NCI-H2081 (cell line): Measurements from ENCODE around the gene RNF5.
"Not testable (repeated sequence)": the region's sequence is repeated elsewhere in the genome, so short reads cannot be mapped to it uniquely, and the experiment has no call there.

Source experiments
- DNase-seq, 2 experiments: peaks; one replicate each; lab custom pipeline; 2025; lab: John Stamatoyannopoulos, UW

Gene RNF5

GRCh38 chr6:32189742-32190053, 11.5 kb downstream of the RNF5 start:
- DNase-seq: no peak

- DNase-seq: peak; percentile 66 to 71
Observed at GRCh38 chr6:32190054-32190851, 12.0 kb downstream of the RNF5 start, which contains the start of gene PBX2. Gene PBX2, minus strand, starts transcription at chr6:32190202. Its CDS starts 287 bp downstream, at chr6:32189915.

GRCh38 chr6:32190911-32191677, 12.9 kb downstream of the RNF5 start:
- DNase-seq: no peak

GRCh38 chr6:32191696-32192607, 13.7 kb downstream of the RNF5 start:
- DNase-seq: no peak

GRCh38 chr6:32192608-32193039, 14.4 kb downstream of the RNF5 start, which contains the start of gene GPSM3:
Gene GPSM3, minus strand, starts transcription at chr6:32192643. Its CDS starts 130 bp downstream, at chr6:32192513.
- no peak for DNase-seq

GRCh38 chr6:32193096-32193495, 14.9 kb downstream of the RNF5 start:
- DNase-seq: not testable (repeated sequence)

GRCh38 chr6:32194388-32194787, 16.2 kb downstream of the RNF5 start:
- no peak for DNase-seq

- DNase-seq: peak in 1 of 2 experiments; percentile 35
Observed at GRCh38 chr6:32194825-32195651, 16.8 kb downstream of the RNF5 start.

- DNase-seq: peak; percentile 99
Observed at GRCh38 chr6:32195652-32195901, 17.4 kb downstream of the RNF5 start.

- peak; percentile 79 to 81 for DNase-seq
Observed at GRCh38 chr6:32195902-32196681, 17.9 kb downstream of the RNF5 start.

- DNase-seq: no peak
Observed at GRCh38 chr6:32196682-32197616, 18.7 kb downstream of the RNF5 start.

- no peak for DNase-seq
Observed at GRCh38 chr6:32198345-32198696, 20.1 kb downstream of the RNF5 start.

- no peak for DNase-seq
Observed at GRCh38 chr6:32198866-32199265, 20.7 kb downstream of the RNF5 start.

GRCh38 chr6:32200711-32201475, 22.7 kb downstream of the RNF5 start:
- DNase-seq: no peak

GRCh38 chr6:32202186-32202585, 24.0 kb downstream of the RNF5 start:
- no peak for DNase-seq

GRCh38 chr6:32203426-32204267, 25.4 kb downstream of the RNF5 start:
- peak; percentile 13 to 25 for DNase-seq

GRCh38 chr6:32204268-32204715, 26.1 kb downstream of the RNF5 start:
- DNase-seq: no peak

GRCh38 chr6:32208996-32209395, 30.8 kb downstream of the RNF5 start:
- DNase-seq: no peak
